Measurements from ENCODE around the gene KLF2.
A peak's percentile ranks its signal among the peaks of the same experiment; 100 is the strongest.

Gene KLF2

GRCh38 chr19:16325641-16326400 lies 1.2 kb downstream of the KLF2 start:
- peak; percentile 48 for DNase-seq (ENCODE audit: low read depth)
- peak overlapping the region; percentile 40 for H3K4me3 ChIP-seq (ENCODE audit: low read depth, low read length)
- TF ChIP-seq CTCF (IDR thresholded peaks at IDR 0.05; ENCODE audit: insufficient read depth, low read depth, low read length, missing control alignments) = no peak

GRCh38 chr19:16326401-16327168 lies 2.0 kb downstream of the KLF2 start:
- no peak for TF ChIP-seq CTCF (IDR thresholded peaks at IDR 0.05; ENCODE audit: insufficient read depth, low read depth, low read length, missing control alignments)
- peak overlapping the region; percentile 40 for H3K4me3 ChIP-seq (ENCODE audit: low read depth, low read length)
- peak; percentile 54 for DNase-seq (ENCODE audit: low read depth)

- no peak for DNase-seq (ENCODE audit: low read depth)
- H3K4me3 ChIP-seq (ENCODE audit: low read depth, low read length) = peak overlapping the region; percentile 40
- TF ChIP-seq CTCF (IDR thresholded peaks at IDR 0.05; ENCODE audit: insufficient read depth, low read depth, low read length, missing control alignments) = no peak
Observed at GRCh38 chr19:16327169-16327475, 2.5 kb downstream of the KLF2 start.

GRCh38 chr19:16327501-16327900 lies 2.9 kb downstream of the KLF2 start:
- peak overlapping the region; percentile 40 for H3K4me3 ChIP-seq (ENCODE audit: low read depth, low read length)
- TF ChIP-seq CTCF (IDR thresholded peaks at IDR 0.05; ENCODE audit: insufficient read depth, low read depth, low read length, missing control alignments) = no peak
- DNase-seq (ENCODE audit: low read depth) = no peak

GRCh38 chr19:16327911-16328823 lies 3.5 kb downstream of the KLF2 start:
- H3K4me3 ChIP-seq (ENCODE audit: low read depth, low read length) = peak overlapping the region; percentile 40
- DNase-seq (ENCODE audit: low read depth) = peak; percentile 78
- no peak for TF ChIP-seq CTCF (IDR thresholded peaks at IDR 0.05; ENCODE audit: insufficient read depth, low read depth, low read length, missing control alignments)

- peak; percentile 74 for DNase-seq (ENCODE audit: low read depth)
- peak overlapping the region; percentile 40 for H3K4me3 ChIP-seq (ENCODE audit: low read depth, low read length)
- TF ChIP-seq CTCF (IDR thresholded peaks at IDR 0.05; ENCODE audit: insufficient read depth, low read depth, low read length, missing control alignments) = no peak
Observed at GRCh38 chr19:16328824-16329482, 4.3 kb downstream of the KLF2 start.
